GM21717 (cell line): ENCODE results near the gene SIX5.
A peak's percentile ranks its signal among the peaks of the same experiment; 100 is the strongest.
"Not testable (repeated sequence)": the region's sequence is repeated elsewhere in the genome, so short reads cannot be mapped to it uniquely, and the experiment has no call there.

ENCODE experiments used
- ATAC-seq: cut with Tn5 transposase; IDR thresholded peaks from one replicate; pipeline ENCODE4 v1.9.1; 2021; ENCODE audit warnings: mild to moderate bottlenecking, moderate library complexity; ENCODE audit not compliant: unreplicated experiment

SIX5 gene

DNA sequence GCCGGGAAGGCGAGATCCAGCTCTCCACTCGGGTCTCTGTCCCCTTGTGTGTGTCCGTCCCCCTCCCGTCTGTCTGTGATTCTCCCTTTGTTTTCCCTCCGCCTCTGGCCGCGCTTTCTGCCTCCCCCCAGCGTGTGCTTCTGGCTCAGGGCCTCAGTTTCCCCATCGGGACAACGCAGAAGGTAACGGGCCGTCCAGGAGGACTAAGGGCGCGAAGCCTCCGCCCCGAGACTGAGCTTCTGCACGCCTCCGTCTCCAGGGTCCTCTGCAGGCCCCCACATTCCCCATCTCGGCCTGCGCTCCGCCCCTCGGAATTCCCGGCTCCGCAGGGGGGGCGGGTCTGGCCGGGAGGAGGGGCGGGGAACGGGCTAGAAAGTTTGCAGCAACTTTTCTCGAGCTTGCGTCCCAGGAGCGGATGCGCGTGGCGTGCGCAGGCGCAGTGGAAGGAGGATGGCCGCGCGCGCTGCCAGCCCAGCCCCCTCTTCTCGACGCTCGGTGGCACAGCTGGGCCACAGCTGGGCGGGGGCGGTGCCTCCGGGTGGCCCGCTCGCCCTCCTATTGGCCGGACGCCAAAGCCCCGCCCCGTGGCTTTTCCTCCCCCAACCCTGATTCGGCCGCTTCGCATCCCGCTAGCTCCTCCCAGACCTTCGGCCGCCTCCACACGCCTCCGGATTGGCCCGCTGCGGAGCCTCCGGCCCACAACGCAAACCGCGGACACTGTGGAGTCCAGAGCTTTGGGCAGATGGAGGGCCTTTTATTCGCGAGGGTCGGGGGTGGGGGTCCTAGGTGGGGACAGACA is at the start of gene SIX5:
SIX5 (minus strand) TSS at position 269 of the 799 bp plus-strand sequence. CDS start 408 bp downstream, outside the sequence.
- peak; percentile 40 for ATAC-seq

DNA sequence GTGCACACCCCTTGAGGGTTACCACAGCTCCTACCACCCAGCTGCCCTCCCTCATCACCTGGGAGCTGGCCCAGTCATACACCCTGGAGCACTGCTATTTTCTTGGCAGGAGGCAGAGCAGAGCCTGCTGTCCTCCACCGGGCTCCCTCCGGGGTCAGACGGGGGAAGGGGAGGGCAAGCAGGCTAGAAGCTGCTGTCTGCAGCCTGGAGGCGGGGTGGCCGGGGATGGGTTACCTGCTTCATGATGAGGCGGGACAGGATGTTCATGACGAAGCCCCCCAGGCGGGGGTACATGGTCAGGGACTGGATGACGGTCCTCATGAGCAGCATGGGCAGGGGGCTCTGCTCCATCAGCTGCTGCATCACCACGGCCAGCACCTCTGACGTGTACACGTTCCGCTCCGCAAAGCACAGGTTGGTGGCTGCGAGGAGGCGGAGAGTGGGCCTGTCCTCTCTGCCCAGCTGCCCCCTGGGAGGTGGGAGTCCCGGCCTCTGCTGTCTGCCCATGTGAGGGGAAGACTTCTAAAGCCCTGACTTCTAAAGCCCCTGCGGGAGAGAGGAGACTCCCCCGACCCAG is 48.8 kb upstream of the SIX5 start:
- no peak for ATAC-seq

DNA sequence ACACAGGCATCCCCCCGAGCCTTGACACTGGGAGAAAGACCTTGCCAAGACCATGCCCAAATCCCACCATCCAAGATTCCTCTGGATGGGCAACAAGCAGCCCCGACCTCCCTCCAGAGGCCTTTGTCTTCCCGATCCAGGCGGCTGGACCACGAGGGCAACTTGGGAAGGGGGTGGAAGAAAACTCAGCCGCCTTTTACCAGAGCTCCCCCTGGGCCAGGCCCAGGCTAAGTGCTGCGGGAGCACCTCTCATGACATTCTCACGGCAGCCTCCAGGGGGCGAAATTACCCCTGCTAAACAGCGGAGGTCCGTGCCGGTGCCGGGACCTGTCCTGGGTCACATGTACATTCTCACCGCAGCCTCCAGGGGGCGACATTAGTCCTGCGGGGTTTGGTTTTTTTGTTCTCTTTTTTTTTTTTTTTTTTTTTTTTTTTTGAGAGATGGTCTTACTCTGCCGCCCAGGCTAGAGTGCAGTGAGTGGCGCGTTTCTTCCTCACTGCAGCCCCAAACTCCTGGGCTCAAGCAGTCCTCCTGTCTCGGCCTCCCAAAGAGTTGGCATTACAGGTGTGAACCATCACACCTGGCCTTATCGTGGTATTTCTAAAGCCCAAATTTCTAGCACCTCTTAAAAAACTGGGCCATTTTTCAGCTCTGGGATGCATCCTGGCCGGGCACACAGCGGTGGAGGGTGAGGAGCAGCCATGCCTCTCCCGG is 48.1 kb upstream of the SIX5 start:
- ATAC-seq: peak; percentile 64

DNA sequence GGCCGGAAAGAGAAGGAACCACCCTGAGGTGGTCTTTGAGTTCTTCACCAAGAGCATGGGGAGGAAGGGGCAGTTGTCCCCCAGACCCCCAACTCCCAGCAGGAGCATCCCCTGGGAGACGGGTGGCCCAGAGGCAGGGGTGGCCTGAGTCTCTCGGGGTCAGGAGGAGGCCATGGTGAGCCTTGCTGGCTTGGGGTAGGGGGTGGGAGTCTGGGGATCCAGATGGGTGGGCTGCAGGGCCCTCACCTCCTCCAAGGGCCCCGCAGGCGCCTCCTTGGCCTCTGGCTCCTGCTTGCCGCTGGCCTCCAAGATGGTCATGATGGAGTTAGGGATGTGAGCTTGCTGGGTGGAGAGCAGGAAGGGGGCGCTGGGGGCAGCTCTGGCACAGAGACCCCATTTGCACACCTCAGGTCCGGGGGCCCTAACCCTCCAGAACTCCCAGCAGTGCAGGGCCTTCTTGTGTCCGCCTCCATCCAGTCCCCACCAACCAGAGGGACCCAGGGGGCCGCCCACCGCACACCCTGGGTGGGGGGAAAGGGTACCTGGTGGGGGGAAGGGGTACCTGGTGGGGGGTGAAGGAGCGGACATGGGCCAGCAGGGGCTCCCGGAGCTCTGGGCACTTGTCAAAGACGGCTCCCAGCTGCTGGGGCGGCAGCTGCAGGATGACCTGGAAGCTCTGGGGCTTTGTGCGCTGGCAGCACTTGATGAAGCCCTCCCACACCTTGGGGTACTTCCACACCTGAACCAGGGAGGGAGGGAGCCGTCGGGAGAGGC is 47.4 kb upstream of the SIX5 start:
- no peak for ATAC-seq

DNA sequence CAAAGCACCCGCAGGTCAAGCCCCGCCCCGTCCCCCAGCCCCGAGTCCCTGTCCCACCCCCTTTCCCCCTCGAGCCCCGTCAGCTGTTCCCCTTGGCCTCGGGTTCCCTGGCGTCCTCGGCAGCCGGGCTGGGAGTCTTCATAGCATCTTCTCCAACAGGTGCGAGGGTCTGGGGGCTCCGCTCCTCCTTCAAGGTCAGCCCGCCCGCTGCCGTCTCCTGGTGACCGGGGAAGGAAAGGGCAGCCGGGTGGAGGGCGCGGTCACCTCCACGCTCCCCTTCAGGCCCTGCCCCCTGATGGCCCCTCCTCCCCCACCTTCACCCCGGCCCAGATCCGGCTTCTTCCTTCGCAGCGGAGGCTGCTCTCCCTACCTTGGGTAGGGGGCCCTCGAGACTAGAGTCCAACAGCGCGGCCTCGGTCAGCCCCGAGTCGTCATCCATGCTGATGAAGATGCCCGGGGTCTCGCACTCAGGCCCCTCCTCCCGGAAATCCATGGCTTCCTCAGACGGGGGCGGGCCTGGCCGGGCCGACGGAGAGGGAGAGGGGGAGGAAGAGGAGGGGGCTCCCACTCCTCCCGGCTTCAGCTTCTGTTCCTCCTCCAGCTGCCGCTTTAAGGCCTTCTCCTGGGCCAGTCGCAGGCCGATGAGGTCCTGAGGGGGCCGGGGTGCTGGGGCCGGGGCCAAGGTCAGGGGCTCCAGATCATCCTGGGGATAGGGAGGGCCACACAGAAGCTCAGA is 46.6 kb upstream of the SIX5 start:
- no peak for ATAC-seq

DNA sequence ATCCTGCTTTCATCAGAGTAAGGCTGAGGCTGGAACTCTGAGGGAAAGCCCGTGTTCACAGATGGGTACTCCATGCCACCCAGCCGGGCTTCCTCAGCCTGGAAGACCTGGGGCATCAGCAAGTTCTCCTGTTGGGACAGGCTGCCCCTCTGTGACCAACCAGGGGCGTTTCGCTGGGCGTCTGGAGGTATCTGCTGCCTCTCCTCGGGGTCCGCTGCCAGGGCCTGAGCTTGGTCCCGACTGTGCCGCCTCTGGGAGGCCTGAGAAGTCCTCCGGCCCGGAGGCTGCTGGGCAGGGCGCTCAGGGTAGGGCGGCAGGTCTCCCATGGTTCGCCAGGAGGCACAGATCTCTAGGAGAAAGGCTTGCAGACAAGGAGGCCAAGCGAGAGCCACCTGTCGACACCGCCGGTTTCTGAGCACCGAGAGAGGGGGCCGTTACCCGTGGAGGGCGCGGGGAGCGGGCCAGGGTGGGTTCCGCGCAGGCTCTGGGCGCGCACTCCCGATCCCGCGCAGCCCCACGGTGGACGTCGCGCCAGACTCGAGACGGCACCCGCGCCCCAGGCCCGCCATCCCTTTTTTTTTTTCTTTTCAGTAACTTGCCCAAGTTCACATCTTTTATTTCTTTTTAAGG is 45.9 kb upstream of the SIX5 start, which contains the start of gene RSPH6A:
RSPH6A (minus strand) TSS at position 458 of the 630 bp plus-strand sequence; CDS start at position 326, 132 bp downstream.
- no peak for ATAC-seq

DNA sequence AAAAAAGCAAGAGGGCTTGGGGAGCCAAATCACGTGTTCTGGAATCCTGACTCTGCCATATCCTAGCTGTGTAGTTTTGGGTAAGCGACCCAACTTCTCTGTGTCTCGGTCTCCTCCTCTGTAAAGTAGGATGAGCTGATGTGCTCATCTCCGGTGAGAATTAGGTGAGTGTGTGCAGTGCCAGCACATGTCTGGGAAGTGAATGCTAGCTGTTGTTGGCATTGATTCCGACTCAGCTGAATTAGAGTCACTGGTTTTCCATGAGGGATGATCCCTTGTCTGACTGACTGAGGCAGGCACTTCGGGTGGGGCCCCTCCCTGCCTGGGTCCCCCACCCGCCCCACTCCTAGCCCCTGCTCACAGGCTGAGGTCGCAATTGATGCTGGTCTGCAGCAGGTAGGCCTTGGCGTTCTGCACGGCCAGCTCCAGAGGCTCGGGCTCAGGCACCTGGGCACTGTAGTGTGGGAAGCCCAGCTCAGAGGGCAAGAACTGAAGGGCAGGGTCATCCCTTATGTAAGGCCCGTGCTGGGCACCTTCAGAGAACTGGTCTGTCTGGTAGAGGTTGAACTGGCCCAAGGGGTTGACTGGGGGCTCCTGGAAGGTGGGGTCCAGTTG is 45.2 kb upstream of the SIX5 start:
- no peak for ATAC-seq

DNA sequence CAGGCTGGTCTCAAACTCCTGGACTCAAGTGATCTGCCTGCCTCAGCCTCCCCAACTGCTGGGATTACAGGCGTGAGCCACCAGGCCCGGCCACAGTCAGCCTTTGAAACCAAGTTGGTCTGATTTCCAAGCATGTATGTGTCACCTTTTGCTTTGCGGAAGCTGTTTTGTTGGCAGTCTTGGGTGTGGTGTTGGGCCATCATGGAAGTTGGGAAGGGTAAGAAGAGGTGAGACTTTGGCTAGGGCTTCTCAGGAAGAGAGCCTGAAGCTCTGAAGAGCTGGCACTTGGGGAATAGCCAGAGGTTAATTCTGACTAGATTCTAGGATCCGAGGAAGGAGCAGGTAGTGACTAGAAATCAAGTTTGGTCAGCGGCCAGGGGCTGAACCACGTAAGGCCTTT is 43.2 kb upstream of the SIX5 start:
- no peak for ATAC-seq

DNA sequence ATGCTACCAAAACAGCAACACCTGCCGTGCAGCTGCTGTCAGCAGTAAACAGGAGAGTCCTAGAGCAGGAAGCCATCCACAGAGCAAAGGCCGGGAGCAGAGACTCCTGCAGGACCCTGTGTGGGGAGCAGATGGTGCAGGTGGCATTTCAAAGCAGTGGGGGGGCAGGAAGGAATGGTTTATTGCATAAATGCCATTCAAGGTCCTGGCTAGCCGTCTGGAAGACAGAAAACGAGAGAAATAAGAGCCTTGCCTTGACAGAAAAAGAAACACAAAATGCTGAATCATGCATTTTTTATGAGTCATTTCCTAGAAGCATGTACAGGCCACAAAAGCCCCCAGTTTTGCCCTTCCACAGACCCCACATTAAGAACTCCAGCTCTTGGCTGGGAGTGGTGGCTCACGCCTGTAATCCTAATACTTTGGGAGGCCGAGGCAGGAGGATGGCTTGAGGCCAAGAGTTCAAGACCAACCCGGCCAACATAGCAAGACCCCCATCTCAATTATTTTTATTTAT is 40.6 kb upstream of the SIX5 start:
- ATAC-seq: no peak

DNA sequence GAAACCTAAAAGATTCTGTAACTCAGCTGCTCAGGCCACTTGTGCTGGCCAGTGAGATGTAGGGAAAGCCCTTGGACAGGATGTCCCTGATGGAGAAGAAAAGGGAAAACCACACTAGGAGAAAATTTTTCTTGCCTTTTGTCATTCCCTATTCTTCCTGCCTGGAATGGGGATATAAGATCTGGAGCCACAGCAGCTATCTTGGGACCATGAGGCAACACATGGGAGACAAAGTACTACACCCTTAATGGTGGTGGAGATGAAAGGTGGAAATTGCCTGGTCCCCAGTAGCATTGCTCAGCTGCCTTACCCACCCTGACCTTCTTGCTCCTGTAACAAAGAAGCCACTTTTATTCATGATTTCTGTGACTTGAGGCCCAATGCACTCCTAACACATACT is 36.7 kb upstream of the SIX5 start:
- ATAC-seq: no peak

DNA sequence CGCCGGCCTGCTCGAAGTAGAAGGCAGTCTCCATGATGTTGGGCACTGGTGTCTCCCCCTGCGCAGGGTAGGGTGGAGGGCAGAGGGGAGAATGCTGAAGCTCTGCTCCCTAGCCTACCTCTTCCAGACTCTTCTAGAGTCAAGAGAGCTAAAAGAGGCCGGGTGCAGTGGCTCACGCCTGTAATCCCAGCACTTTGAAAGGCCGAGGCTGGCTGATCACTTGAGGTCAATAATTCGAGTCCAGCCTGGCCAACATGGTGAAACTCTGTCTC is 35.8 kb upstream of the SIX5 start:
- no peak for ATAC-seq

DNA sequence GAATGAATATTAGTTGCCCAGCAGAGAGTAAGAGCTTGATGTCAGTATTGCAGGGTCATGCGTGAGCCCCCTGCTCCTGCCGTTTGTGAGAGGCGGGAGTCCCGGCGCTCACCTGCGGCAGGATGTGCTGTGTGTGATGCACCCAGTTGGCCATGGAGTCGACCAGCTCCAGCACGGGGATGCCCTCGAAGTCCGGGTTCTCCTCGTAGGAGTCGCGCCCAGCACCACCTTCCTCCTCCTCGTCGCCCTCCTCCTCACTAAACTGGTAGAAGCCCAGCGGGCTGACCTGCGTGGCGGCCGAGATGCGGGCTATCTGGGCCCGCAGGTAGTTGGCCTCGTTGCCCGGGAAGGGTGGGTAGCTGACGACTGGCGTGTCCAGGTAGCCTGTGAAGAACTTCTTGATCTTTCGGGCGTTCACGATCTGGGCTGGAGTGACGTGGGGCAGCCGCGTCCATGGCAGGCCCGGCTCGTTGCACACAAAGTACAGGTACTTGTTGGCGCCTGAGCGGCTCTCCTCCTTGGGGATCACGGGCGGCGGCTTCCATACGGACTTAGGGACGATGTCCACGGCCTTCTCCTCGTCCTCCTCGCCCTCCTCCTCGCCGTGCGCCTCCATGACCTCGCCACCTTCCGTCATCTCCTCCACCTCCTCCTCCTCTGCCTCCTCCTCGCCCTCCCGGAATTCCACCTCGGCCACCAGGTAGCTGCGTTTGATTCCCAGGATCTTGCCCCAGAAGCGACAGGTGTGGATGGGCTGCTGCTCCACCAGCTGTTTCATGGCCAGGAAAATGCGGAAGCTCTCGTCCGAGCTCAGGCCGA is 35.3 kb upstream of the SIX5 start:
- ATAC-seq: no peak

DNA sequence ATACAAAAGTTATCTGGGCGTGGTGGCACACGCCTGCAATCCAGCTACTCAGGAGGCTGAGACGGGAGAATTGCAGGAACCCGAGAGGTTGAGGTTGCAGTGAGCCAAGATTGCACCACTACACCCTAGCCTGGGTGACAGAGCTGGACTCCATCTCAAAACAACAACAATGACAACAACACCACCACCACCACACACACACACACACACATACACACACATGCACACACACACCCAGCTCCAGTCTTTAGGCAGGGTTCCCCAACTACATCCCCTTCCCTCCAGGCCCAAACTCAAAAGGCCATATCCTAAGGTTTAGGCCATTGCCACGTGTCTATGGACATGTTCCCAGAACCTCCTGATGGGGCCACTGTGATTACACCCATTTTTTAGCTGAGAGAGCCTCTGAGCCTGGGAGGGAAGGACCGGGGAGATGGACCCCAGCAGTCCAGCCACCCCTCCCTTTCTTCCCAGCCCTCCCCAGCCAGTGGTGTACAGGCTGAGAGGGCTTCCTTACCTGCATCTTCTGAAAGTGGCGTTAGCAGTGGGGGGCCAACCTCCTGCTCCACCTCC is 32.6 kb upstream of the SIX5 start:
- ATAC-seq: no peak

DNA sequence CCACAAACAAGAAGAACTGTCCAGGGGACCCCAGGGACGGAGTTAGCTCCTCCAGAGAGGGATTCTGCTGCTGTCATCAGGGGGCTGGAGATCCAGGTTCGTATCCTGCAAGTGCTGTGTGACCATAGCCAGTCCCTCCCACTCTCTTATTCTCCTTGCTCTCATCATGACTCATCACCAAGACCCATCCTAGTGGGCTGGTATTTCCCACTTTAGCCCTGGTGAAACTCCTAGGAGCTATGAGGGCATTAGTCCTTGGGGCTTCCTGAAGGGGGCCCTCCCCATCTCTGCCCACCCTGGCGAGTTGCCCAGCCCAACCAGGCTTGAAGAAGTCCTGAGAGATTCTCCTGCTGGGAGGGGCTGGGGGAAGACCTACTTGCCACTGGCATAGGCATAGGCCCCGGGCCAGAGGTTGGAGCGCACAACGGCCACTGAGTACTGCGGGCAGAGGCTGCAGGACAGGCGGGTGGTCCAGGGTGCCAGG is 31.1 kb upstream of the SIX5 start:
- no peak for ATAC-seq

DNA sequence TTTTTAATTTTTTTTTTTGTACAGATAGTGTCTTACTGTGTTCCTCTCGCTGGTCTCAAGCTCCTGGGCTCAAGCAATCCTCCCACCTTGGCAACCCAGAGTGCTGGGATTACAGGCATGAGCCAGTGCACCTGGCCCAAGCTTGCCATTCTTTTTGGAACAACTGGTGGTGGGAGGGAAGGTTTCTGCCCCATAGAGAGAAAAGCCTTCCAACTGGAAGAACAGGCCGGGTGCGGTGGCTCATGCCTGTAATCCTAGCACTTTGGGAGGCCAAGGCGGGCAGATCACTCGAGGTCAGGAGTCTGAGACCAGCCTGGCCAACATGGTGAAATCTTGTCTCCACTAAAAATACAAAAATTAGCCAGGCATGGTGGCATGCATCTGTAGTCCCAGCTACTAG is 30.5 kb upstream of the SIX5 start:
- ATAC-seq: not testable (repeated sequence)

DNA sequence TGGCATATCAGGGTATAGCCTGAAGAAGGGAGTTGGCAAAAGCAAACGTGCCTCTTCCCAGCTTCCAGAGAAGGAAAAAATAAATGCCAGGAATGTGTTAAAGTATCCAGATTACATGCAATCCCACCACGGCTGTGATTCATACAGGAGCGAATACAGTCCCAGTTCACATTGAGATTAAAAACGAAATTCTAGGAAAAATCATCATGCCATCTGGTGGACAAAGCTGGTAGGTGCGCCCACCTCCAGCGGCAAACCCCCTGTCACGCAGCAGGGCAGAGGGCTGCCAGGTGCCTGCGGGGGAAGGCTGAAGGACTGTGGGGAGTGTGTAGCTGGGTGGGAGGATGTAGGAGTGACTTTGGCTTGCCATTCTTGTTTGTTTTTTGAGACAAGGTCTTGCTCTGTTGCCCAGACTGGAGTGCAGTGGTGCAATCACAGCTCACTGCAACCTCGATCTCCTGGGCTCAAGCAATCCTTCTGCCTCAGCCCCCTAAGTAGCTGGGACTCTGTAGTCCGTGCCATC is 30.0 kb upstream of the SIX5 start:
- no peak for ATAC-seq

DNA sequence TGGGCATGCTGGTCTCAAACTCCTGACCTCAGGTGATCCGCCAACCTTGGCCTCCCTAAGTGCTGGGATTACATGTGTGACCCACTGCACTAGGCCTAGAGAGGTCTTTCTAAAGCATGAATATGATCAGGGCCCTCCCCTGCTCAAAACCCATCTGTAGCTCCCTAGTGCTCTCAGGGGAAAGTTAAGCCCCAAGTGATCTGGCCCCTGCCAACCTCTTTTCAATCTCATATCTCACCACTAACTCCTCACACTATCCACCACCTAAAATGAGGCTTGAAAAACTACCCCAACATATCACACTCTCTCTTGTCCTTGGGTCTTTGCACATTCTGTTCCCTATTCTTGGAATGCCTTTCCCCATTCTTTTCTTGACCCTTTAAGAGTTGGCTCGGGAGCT is 25.6 kb upstream of the SIX5 start:
- no peak for ATAC-seq

DNA sequence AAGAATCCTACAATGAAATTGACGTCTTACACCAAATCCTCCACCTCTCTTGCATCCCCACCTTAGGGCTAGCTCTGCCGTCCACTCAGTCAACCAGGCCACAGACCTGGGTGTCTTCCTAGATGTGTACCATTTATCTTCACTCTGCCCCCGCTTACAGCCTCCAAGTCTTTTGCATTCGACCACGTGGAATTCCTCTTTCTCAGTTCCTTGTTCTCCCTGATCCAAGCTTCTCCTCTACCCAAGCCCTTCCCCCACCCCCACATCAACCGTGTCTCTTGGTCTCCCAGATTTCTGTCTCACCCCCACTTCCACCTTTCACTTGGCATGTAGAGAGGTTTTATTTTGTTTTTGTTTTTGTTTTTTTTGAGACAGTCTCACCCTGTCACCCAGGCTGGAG is 24.8 kb upstream of the SIX5 start:
- no peak for ATAC-seq
